ENCODE results near the gene GBF1.

DNA sequence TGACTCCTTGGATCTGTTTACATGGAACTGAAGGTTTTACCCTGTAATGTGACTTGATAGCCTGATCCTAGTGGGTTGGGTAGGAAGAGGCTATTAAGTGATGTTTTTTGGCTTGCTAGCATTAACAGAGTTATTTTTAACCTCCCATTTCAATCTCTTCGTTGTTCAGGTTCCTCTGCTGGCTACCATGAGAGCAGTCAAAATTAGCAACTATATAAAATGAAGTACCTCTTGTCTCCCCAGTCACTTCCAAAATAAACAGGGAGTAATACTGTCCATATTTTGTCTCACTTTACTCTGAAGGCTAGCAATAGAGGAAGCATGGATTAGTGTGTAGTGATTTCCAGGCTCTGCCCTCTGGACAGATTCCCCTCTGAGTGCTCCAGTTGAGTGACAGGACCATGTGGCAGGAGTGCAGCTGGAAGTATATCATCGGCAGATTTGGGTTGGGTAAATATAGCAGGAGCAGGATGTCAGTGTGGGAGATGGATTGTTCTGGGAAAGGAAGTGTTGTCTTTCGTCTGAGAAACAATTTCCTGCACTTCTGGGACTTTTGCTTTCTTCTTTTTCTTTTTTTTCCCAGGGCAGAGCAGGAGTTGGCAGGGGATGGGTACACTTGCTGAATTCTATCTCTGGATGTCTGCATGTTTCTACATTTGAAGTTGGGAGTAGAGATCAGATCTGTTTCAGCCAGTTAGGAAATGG lies 35.2 kb downstream of the GBF1 start:
- TF ChIP-seq, protein P1, sequence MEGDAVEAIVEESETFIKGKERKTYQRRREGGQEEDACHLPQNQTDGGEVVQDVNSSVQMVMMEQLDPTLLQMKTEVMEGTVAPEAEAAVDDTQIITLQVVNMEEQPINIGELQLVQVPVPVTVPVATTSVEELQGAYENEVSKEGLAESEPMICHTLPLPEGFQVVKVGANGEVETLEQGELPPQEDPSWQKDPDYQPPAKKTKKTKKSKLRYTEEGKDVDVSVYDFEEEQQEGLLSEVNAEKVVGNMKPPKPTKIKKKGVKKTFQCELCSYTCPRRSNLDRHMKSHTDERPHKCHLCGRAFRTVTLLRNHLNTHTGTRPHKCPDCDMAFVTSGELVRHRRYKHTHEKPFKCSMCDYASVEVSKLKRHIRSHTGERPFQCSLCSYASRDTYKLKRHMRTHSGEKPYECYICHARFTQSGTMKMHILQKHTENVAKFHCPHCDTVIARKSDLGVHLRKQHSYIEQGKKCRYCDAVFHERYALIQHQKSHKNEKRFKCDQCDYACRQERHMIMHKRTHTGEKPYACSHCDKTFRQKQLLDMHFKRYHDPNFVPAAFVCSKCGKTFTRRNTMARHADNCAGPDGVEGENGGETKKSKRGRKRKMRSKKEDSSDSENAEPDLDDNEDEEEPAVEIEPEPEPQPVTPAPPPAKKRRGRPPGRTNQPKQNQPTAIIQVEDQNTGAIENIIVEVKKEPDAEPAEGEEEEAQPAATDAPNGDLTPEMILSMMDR (IDR thresholded peaks at IDR 0.05): no peak
- TF ChIP-seq POLR2A (IDR thresholded peaks at IDR 0.05): no peak

All from thyroid gland (tissue), 4 donors.